H1 (cell line): Measurements from ENCODE around the gene FLT4. TPM values are rescaled to one million over a fixed set of nuclear protein-coding genes. Genes with fewer than 3 reads are reported as not detected.

Source experiments
- CEBPB ChIP-seq: IDR thresholded peaks from 2 replicates; pipeline ENCODE4 v1.6.1; 2012; ENCODE audit warnings: low read depth, low read length
- JUN ChIP-seq: IDR thresholded peaks from 2 replicates; pipeline ENCODE4 v1.6.1; 2011; ENCODE audit warnings: low read depth, mild to moderate bottlenecking, improper control_type of control experiment, low read length
- KDM4A ChIP-seq: IDR thresholded peaks from one replicate; pipeline ENCODE4 v1.7.1; 2012; ENCODE audit warnings: low read depth, mild to moderate bottlenecking, moderate library complexity, low read length, inconsistent platforms; ENCODE audit not compliant: severe bottlenecking
- KDM5A ChIP-seq: fragments of 200-600 bp; IDR thresholded peaks from 2 replicates; pipeline ENCODE4 v1.7.1; 2012; ENCODE audit warnings: mild to moderate bottlenecking, low read length, inconsistent platforms, mixed read lengths
- NANOG ChIP-seq: IDR thresholded peaks from 2 replicates; pipeline ENCODE4 v1.6.1; 2011; ENCODE audit warnings: low read length, low read depth, mild to moderate bottlenecking, inconsistent platforms; ENCODE audit not compliant: insufficient read depth, poor library complexity, severe bottlenecking
- POU5F1 ChIP-seq: IDR thresholded peaks from 2 replicates; pipeline ENCODE4 v1.6.1; 2011; ENCODE audit warnings: low read depth, mild to moderate bottlenecking, low read length, moderate library complexity
- SIRT6 ChIP-seq: IDR thresholded peaks from one replicate; pipeline ENCODE4 v1.7.1; 2012; ENCODE audit warnings: low read length, inconsistent platforms
- SP1 ChIP-seq: IDR thresholded peaks from 2 replicates; pipeline ENCODE4 v1.6.1; 2011; ENCODE audit warnings: low read depth, low read length
- ZNF274 ChIP-seq: IDR thresholded peaks from 2 replicates; pipeline ENCODE4 v1.7.0; 2012; ENCODE audit warnings: low read length, borderline replicate concordance; ENCODE audit errors: extremely low read depth
- polyA plus RNA-seq, 7 experiments: library from polyadenylated mRNA; depleted of rRNA in 3 of 7; stranded (reverse) in 5 of 7; unstranded in 2 of 7; fragments of >200 nt in 5 of 7; fragments of 200-250 nt in 2 of 7; gene quantifications; 1 replicate in 5 of 7; 2 replicates in 1 of 7; 4 replicates in 1 of 7; pipeline versions ENCODE4 v1.2.1 to v1.2.3, GENCODE V29; 2011 to 2013; ENCODE audit warnings: missing spikeins in 2 of 7, mixed read lengths in 2 of 7
- total RNA-seq: library from RNA; stranded (reverse); fragmentation: NEBNext Ultra II Directional; extraction: Animal tissue kit (Norgen Biotek cat#: 25700); gene quantifications from 2 replicates; pipeline ENCODE4 v1.2.1, GENCODE V29; 2021
- TF ChIP-seq, protein P1 (sequence below): IDR thresholded peaks from 2 replicates; pipeline ENCODE4 v1.6.1; 2011; ENCODE audit warnings: low read depth, mild to moderate bottlenecking, low read length; ENCODE audit not compliant: insufficient read depth
- TF ChIP-seq, protein P2 (sequence below): fragments of 300-600 bp; sonication (generic); IDR thresholded peaks from 2 replicates; pipeline ENCODE4 v1.7.1; 2012; ENCODE audit warnings: low read length, moderate library complexity, mild to moderate bottlenecking, inconsistent platforms; ENCODE audit not compliant: insufficient replicate concordance

Gene FLT4
- total and polyA plus RNA-seq, 2 of the 8 experiments (the other 6 are each of a cell fraction or from before 2014, with no cell fraction given) = 6.5 to 7.7 TPM

DNA sequence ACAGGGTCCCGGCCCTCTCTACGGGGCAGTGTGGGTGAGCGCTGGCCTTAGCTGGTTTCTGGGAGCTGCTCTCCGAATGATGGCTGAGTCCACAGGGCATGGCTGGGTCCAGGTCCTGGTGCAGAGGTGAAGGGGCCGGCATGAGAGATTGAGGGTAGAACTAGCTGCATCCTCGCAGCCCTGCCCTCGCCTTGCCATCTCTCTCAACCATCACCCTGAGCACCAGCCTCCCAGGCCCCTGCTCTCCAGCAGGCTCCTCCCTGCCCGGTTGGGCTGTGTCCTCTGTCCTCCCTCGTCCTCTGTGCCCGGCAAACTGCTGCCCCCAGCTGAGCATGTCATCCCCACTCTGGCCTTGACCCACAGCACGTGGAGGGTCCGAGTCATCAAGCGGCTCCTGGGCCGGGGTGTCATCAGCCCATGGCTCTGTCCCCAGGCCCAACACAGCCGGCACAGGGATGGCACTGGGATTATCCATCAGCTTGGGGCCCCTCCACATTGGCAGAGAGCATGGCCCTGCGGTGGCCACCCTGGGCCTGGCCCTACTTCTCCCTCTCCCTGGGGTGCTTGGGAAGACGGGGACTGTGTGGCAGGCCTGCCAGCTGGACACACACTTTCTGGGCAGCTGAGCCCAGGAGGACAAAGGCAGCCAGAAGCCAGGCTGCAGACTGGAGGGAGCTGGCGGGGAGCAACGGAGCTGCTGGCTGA is 8.4 kb downstream of the FLT4 start (continued):
- TF ChIP-seq, protein P1, sequence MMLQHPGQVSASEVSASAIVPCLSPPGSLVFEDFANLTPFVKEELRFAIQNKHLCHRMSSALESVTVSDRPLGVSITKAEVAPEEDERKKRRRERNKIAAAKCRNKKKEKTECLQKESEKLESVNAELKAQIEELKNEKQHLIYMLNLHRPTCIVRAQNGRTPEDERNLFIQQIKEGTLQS = no peak
- no peak for TF ChIP-seq SP1
- no peak for TF ChIP-seq POU5F1
- TF ChIP-seq, protein P2, sequence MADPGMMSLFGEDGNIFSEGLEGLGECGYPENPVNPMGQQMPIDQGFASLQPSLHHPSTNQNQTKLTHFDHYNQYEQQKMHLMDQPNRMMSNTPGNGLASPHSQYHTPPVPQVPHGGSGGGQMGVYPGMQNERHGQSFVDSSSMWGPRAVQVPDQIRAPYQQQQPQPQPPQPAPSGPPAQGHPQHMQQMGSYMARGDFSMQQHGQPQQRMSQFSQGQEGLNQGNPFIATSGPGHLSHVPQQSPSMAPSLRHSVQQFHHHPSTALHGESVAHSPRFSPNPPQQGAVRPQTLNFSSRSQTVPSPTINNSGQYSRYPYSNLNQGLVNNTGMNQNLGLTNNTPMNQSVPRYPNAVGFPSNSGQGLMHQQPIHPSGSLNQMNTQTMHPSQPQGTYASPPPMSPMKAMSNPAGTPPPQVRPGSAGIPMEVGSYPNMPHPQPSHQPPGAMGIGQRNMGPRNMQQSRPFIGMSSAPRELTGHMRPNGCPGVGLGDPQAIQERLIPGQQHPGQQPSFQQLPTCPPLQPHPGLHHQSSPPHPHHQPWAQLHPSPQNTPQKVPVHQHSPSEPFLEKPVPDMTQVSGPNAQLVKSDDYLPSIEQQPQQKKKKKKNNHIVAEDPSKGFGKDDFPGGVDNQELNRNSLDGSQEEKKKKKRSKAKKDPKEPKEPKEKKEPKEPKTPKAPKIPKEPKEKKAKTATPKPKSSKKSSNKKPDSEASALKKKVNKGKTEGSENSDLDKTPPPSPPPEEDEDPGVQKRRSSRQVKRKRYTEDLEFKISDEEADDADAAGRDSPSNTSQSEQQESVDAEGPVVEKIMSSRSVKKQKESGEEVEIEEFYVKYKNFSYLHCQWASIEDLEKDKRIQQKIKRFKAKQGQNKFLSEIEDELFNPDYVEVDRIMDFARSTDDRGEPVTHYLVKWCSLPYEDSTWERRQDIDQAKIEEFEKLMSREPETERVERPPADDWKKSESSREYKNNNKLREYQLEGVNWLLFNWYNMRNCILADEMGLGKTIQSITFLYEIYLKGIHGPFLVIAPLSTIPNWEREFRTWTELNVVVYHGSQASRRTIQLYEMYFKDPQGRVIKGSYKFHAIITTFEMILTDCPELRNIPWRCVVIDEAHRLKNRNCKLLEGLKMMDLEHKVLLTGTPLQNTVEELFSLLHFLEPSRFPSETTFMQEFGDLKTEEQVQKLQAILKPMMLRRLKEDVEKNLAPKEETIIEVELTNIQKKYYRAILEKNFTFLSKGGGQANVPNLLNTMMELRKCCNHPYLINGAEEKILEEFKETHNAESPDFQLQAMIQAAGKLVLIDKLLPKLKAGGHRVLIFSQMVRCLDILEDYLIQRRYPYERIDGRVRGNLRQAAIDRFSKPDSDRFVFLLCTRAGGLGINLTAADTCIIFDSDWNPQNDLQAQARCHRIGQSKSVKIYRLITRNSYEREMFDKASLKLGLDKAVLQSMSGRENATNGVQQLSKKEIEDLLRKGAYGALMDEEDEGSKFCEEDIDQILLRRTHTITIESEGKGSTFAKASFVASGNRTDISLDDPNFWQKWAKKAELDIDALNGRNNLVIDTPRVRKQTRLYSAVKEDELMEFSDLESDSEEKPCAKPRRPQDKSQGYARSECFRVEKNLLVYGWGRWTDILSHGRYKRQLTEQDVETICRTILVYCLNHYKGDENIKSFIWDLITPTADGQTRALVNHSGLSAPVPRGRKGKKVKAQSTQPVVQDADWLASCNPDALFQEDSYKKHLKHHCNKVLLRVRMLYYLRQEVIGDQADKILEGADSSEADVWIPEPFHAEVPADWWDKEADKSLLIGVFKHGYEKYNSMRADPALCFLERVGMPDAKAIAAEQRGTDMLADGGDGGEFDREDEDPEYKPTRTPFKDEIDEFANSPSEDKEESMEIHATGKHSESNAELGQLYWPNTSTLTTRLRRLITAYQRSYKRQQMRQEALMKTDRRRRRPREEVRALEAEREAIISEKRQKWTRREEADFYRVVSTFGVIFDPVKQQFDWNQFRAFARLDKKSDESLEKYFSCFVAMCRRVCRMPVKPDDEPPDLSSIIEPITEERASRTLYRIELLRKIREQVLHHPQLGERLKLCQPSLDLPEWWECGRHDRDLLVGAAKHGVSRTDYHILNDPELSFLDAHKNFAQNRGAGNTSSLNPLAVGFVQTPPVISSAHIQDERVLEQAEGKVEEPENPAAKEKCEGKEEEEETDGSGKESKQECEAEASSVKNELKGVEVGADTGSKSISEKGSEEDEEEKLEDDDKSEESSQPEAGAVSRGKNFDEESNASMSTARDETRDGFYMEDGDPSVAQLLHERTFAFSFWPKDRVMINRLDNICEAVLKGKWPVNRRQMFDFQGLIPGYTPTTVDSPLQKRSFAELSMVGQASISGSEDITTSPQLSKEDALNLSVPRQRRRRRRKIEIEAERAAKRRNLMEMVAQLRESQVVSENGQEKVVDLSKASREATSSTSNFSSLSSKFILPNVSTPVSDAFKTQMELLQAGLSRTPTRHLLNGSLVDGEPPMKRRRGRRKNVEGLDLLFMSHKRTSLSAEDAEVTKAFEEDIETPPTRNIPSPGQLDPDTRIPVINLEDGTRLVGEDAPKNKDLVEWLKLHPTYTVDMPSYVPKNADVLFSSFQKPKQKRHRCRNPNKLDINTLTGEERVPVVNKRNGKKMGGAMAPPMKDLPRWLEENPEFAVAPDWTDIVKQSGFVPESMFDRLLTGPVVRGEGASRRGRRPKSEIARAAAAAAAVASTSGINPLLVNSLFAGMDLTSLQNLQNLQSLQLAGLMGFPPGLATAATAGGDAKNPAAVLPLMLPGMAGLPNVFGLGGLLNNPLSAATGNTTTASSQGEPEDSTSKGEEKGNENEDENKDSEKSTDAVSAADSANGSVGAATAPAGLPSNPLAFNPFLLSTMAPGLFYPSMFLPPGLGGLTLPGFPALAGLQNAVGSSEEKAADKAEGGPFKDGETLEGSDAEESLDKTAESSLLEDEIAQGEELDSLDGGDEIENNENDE = no peak
- no peak for TF ChIP-seq NANOG
- TF ChIP-seq ZNF274 = no peak
- no peak for TF ChIP-seq CEBPB
- TF ChIP-seq SIRT6 = no peak
- no peak for TF ChIP-seq KDM4A
- no peak for TF ChIP-seq KDM5A
- TF ChIP-seq JUN = no peak
